B cell (primary cell): ENCODE data around the gene RETN. TPM values are rescaled to one million over a fixed set of nuclear protein-coding genes. Genes with fewer than 3 reads are reported as not detected.
A peak's percentile ranks its signal among the peaks of the same experiment; 100 is the strongest.

ENCODE experiments used
- ATAC-seq: fragments of 200-7000 bp; cut with Tn5 transposase; one replicate; pipeline ENCODE4 v1.10.0; 2021; ENCODE audit warnings: low read depth, mild to moderate bottlenecking, moderate number of reproducible peaks, moderate library complexity
- CTCF ChIA-PET: fragments of 350-600 bp; sonication (Branson Sonifier 250); formaldehyde crosslinking; loops from one replicate; lab custom pipeline; 2021; ENCODE audit warnings: antibody characterized with exemption, inconsistent platforms; lab: Charles Lee
- POLR2A ChIA-PET: fragments of 350-600 bp; sonication (Branson Sonifier 250); formaldehyde crosslinking; loops from one replicate; lab custom pipeline; 2021; ENCODE audit warnings: antibody characterized with exemption; lab: Charles Lee
- DNase-seq: peaks from one replicate; pipeline ENCODE4 v3.0.0; 2013
- H2AFZ ChIP-seq: 2 replicates; pipeline ENCODE4 v1.6.1; 2012; ENCODE audit warnings: mild to moderate bottlenecking, low read depth, low read length; ENCODE audit not compliant: insufficient read depth, poor library complexity, severe bottlenecking
- H3K27ac ChIP-seq, 2 donors: 1 replicate in 1 of 2; 2 replicates in 1 of 2; pipeline ENCODE4 v1.5.1; 2012 to 2013; ENCODE audit warnings: low read length in 2 of 2, mild to moderate bottlenecking in 2 of 2, moderate library complexity in 1 of 2
- H3K27me3 ChIP-seq, 4 experiments: fragments of 200-600 bp in 1 of 4; sonication (generic) in 1 of 4; replicated peaks in 1 of 4; 1 replicate in 2 of 4; 2 replicates in 2 of 4; pipeline versions ENCODE4 v1.6.1 to v1.7.0; 2013 to 2016; ENCODE audit warnings: low read length in 3 of 4, mild to moderate bottlenecking in 2 of 4, mixed read lengths in 1 of 4, moderate library complexity in 1 of 4; ENCODE audit not compliant: insufficient read depth in 4 of 4, control insufficient read depth in 3 of 4; ENCODE audit errors: control extremely low read depth in 1 of 4
- H3K36me3 ChIP-seq, 2 experiments: replicated peaks in 1 of 2; 1 replicate in 1 of 2; 2 replicates in 1 of 2; pipeline versions ENCODE4 v1.6.1 to v1.7.1; 2013; ENCODE audit warnings: low read length in 1 of 2; ENCODE audit not compliant: insufficient read depth in 2 of 2, control insufficient read depth in 1 of 2; ENCODE audit errors: control extremely low read depth in 1 of 2, extremely low read depth in 1 of 2
- H3K4me1 ChIP-seq, 2 donors: fragments of 200-600 bp in 1 of 2; sonication (generic) in 1 of 2; 1 replicate in 1 of 2; 2 replicates in 1 of 2; pipeline versions ENCODE4 v1.5.1 to v1.6.1; 2013 to 2017; ENCODE audit warnings: low read length in 2 of 2; ENCODE audit not compliant: control insufficient read depth in 2 of 2, insufficient read depth in 2 of 2
- H3K4me2 ChIP-seq: replicated peaks from 2 replicates; pipeline ENCODE3; 2012; ENCODE audit warnings: mild to moderate bottlenecking, low read depth, low read length; ENCODE audit not compliant: poor library complexity, severe bottlenecking
- H3K4me3 ChIP-seq, 5 experiments: fragments of 200-600 bp in 1 of 5; sonication (generic) in 1 of 5; 1 replicate in 3 of 5; 2 replicates in 2 of 5; pipeline versions ENCODE4 v1.5.1 to v1.7.0; 2011 to 2016; ENCODE audit warnings: low read length in 4 of 5, mild to moderate bottlenecking in 4 of 5, low read depth in 2 of 5, control low read depth in 1 of 5, moderate library complexity in 1 of 5; ENCODE audit not compliant: insufficient read depth in 1 of 5; ENCODE audit errors: control extremely low read depth in 1 of 5, extremely low read depth in 1 of 5
- H3K79me2 ChIP-seq: fragments of 200-600 bp; sonication (generic); one replicate; pipeline ENCODE4 v1.6.0; 2016; ENCODE audit warnings: low read length; ENCODE audit not compliant: control insufficient read depth, insufficient read depth
- H3K9ac ChIP-seq: fragments of 200-600 bp; sonication (generic); 2 replicates; pipeline ENCODE4 v1.6.1; 2017; ENCODE audit warnings: mild to moderate bottlenecking, low read length, moderate library complexity
- H3K9me3 ChIP-seq, 3 donors: one replicate each; pipeline versions ENCODE4 v1.6.1 to v1.7.1; 2013; ENCODE audit warnings: low read length in 2 of 3; ENCODE audit not compliant: control insufficient read depth in 2 of 3, insufficient read depth in 1 of 3; ENCODE audit errors: control extremely low read depth in 1 of 3
- H4K20me1 ChIP-seq: 2 replicates; pipeline ENCODE4 v1.6.0; 2012; ENCODE audit warnings: mild to moderate bottlenecking, low read length; ENCODE audit not compliant: insufficient read depth, control insufficient read depth, poor library complexity, severe bottlenecking
- H3K27ac Mint-ChIP-seq: one replicate; pipeline ENCODE4 v1.8.0; 2021; ENCODE audit warnings: mixed read lengths
- H3K27me3 Mint-ChIP-seq: one replicate; pipeline ENCODE4 v1.8.0; 2021; ENCODE audit warnings: mixed read lengths
- H3K4me1 Mint-ChIP-seq: one replicate; pipeline ENCODE4 v1.8.0; 2021; ENCODE audit warnings: mixed read lengths
- H3K4me3 Mint-ChIP-seq: one replicate; pipeline ENCODE4 v1.8.0; 2021; ENCODE audit warnings: mixed read lengths
- H3K9me3 Mint-ChIP-seq: one replicate; pipeline ENCODE4 v1.8.0; 2022; ENCODE audit warnings: mixed read lengths; ENCODE audit not compliant: insufficient read depth
- CTCF ChIP-seq: fragments of 200-600 bp; IDR thresholded peaks from one replicate; pipeline ENCODE4 v1.8.0; 2022; ENCODE audit warnings: antibody characterized with exemption, mild to moderate bottlenecking
- EZH2 ChIP-seq: IDR thresholded peaks from 2 replicates; pipeline ENCODE4 v1.6.1; 2012; ENCODE audit warnings: borderline replicate concordance, low read depth, mild to moderate bottlenecking, moderate library complexity, low read length; ENCODE audit not compliant: insufficient read depth, poor library complexity, severe bottlenecking
- WGBS: methylation state at CpG from one replicate; pipeline ENCODE4 v1.1.5; 2013; ENCODE audit warnings: missing lambda C conversion rate; ENCODE audit not compliant: insufficient coverage; 5-methylcytosine and 5-hydroxymethylcytosine counted together
- intact Hi-C: fragments of 100-400 bp; cut with micrococcal nuclease; formaldehyde crosslinking; loops from one replicate; pipeline ENCODE4 v1.10.0; 2022
- polyA plus RNA-seq: library from polyadenylated mRNA; depleted of rRNA; stranded (reverse); fragments of >200 nt; gene quantifications from 2 replicates; pipeline ENCODE4 v1.2.3, GENCODE V29; 2012
- total RNA-seq, 2 donors: library from RNA; stranded (reverse); fragments of 120-200 nt in 1 of 2; gene quantifications; 1 replicate in 1 of 2; 2 replicates in 1 of 2; pipeline versions ENCODE4 v1.2.3 to v1.2.4, GENCODE V29; 2013 to 2022

RETN gene
- total and polyA plus RNA-seq, 2 donors (not counting 1 experiment from before 2014, with no cell fraction given): not detected

- no peak overlapping the region for H3K4me3 Mint-ChIP-seq
- ATAC-seq (no peak), DNase-seq (peak; percentile 22)
- H3K36me3 ChIP-seq: peaks cover 0 to 49% of the 10 kb centered on the region in 2 experiments
- no peaks in the 10 kb centered on the region for H3K27me3 Mint-ChIP-seq
- H3K27me3 ChIP-seq: no peaks in the 10 kb centered on the region
- H3K9me3 ChIP-seq: peaks cover 0 to 4% (median 0%) of the 10 kb centered on the region in 3 donors
- 94% methylated on average over 16 of the region's 19 CpGs for WGBS
- H3K27ac ChIP-seq: peak overlapping the region in 1 of 2 donors; percentile 48
- ChIA-PET POLR2A (interaction anchor here (0.8 kb wide), 1 partner anchor 24 kb away, joined by 3 read pairs; no protein-coding TSS in a partner anchor), CTCF (interaction anchor here (0.6 to 1.3 kb wide), 4 partner anchors 13 to 114 kb away, joined by 3 to 4 read pairs (median 4); no protein-coding TSS in a partner anchor)
- H3K4me1 Mint-ChIP-seq: peaks cover 35% of the 10 kb centered on the region
- no peaks in the 10 kb centered on the region for H3K9me3 Mint-ChIP-seq
- peaks cover 30% of the 10 kb centered on the region for H3K79me2 ChIP-seq
- H3K4me1 ChIP-seq: peaks cover 11 to 16% of the 10 kb centered on the region in 2 donors
- peak overlapping the region; percentile 68 for H3K27ac Mint-ChIP-seq
- H3K4me3 ChIP-seq: no peak overlapping the region
- intact Hi-C loops: no loop called here
- H3K4me2 ChIP-seq: no peak overlapping the region
- H4K20me1 ChIP-seq: peaks cover 53% of the 10 kb centered on the region
- no peak overlapping the region for H3K9ac ChIP-seq
- no peak overlapping the region for H2AFZ ChIP-seq
- TF ChIP-seq EZH2 (no peak), CTCF (no peak)
Measured at GRCh38 chr19:7685546-7686445, 16.9 kb downstream of the RETN start.

GRCh38 chr19:7687177-7687576 is 18.3 kb downstream of the RETN start:
- Histone ChIP-seq H3K9ac (no peak overlapping the region), H3K4me1 (peaks cover 18 to 21% of the 10 kb centered on the region in 2 donors), H3K27me3 (no peaks in the 10 kb centered on the region), H3K79me2 (peaks cover 30% of the 10 kb centered on the region), H3K36me3 (peaks cover 0 to 54% of the 10 kb centered on the region in 2 experiments), H4K20me1 (peaks cover 53% of the 10 kb centered on the region), H2AFZ (no peak overlapping the region), H3K4me2 (no peak overlapping the region), H3K4me3 (no peak overlapping the region), H3K27ac (no peak overlapping the region), H3K9me3 (peaks cover 0 to 4% (median 0%) of the 10 kb centered on the region in 3 donors)
- ChIA-PET POLR2A (no interaction called here), CTCF (no interaction called here)
- TF ChIP-seq CTCF: no peak
- Mint-ChIP-seq H3K9me3 (no peaks in the 10 kb centered on the region), H3K27ac (peak overlapping the region; percentile 38), H3K4me3 (no peak overlapping the region), H3K4me1 (peaks cover 26% of the 10 kb centered on the region), H3K27me3 (no peaks in the 10 kb centered on the region)
- 97% methylated on average over 12 of the region's 12 CpGs for WGBS
- intact Hi-C loops: no loop called here
- peak; percentile 19 for DNase-seq
- no peak for ATAC-seq
